H1 (cell line): Measurements from ENCODE around the gene HSPA6. TPM values are rescaled to one million over a fixed set of nuclear protein-coding genes. Genes with fewer than 3 reads are reported as not detected.

Experiments
- CTCF ChIA-PET: fragments of 300-600 bp; sonication (Branson Sonifier 250); formaldehyde crosslinking; loops from one replicate; lab custom pipeline; 2021; ENCODE audit not compliant: partially characterized antibody; lab: Charles Lee
- POLR2A ChIA-PET: fragments of 300-600 bp; sonication (Branson Sonifier 250); formaldehyde crosslinking; loops from one replicate; lab custom pipeline; 2021; ENCODE audit warnings: inconsistent platforms; ENCODE audit not compliant: partially characterized antibody; lab: Charles Lee
- DNase-seq, 2 experiments: peaks; one replicate each; pipeline versions ENCODE4 v3.0.0 to v3.0.0-alpha.2; 2010 to 2022; ENCODE audit warnings: low spot score in 2 of 2, low read depth in 1 of 2, mixed read lengths in 1 of 2
- FAIRE-seq: peaks from 2 replicates; lab custom pipeline; 2011; peaks lifted over from hg19 to GRCh38; lab: Jason Lieb, UNC
- H2AFZ ChIP-seq: 2 replicates; pipeline ENCODE4 v1.8.1; 2012; ENCODE audit warnings: low read length, inconsistent platforms
- H2AK5ac ChIP-seq: 2 replicates; pipeline ENCODE4 v1.6.1; 2013; ENCODE audit warnings: low read depth, low read length
- H2BK120ac ChIP-seq: replicated peaks from 2 replicates; pipeline ENCODE3; 2013; ENCODE audit warnings: low read depth, low read length, inconsistent platforms
- H2BK12ac ChIP-seq: 2 replicates; pipeline ENCODE4 v1.6.1; 2013; ENCODE audit warnings: low read depth, low read length
- H2BK15ac ChIP-seq: 2 replicates; pipeline ENCODE4 v1.6.1; 2013; ENCODE audit warnings: low read length
- H2BK20ac ChIP-seq: 2 replicates; pipeline ENCODE4 v1.6.1; 2013; ENCODE audit warnings: low read length
- H2BK5ac ChIP-seq: 2 replicates; pipeline ENCODE4 v1.6.1; 2013; ENCODE audit warnings: low read depth, low read length
- H3K14ac ChIP-seq: 2 replicates; pipeline ENCODE4 v1.6.1; 2013; ENCODE audit warnings: inconsistent platforms; ENCODE audit not compliant: insufficient read length
- H3K18ac ChIP-seq: 2 replicates; pipeline ENCODE4 v1.6.1; 2013; ENCODE audit warnings: low read length; ENCODE audit errors: extremely low read depth
- H3K23ac ChIP-seq: 2 replicates; pipeline ENCODE4 v1.6.1; 2013; ENCODE audit warnings: inconsistent platforms; ENCODE audit not compliant: insufficient read length
- H3K23me2 ChIP-seq: 2 replicates; pipeline ENCODE4 v1.6.1; 2013; ENCODE audit warnings: low read depth, low read length
- H3K27ac ChIP-seq: 2 replicates; pipeline ENCODE4 v1.6.1; 2011; ENCODE audit warnings: low read depth, low read length, inconsistent platforms
- H3K27me3 ChIP-seq, 4 experiments: replicated peaks in 1 of 4; 1 replicate in 1 of 4; 2 replicates in 3 of 4; pipeline versions ENCODE4 v1.6.1 to v1.8.1; 2011 to 2013; ENCODE audit warnings: low read length in 3 of 4, mild to moderate bottlenecking in 3 of 4, inconsistent platforms in 2 of 4, mixed read lengths in 2 of 4, moderate library complexity in 1 of 4; ENCODE audit not compliant: control insufficient read depth in 3 of 4, insufficient read depth in 3 of 4; ENCODE audit errors: extremely low read depth in 1 of 4
- H3K36me3 ChIP-seq, 4 experiments: 2 replicates each; pipeline versions ENCODE4 v1.6.1 to v1.8.1; 2011 to 2013; ENCODE audit warnings: mild to moderate bottlenecking in 4 of 4, low read length in 3 of 4, moderate library complexity in 2 of 4, control low read depth in 1 of 4, inconsistent platforms in 1 of 4; ENCODE audit not compliant: insufficient read depth in 4 of 4, control insufficient read depth in 2 of 4
- H3K4ac ChIP-seq: replicated peaks from 2 replicates; pipeline ENCODE3; 2013; ENCODE audit warnings: low read length, low read depth, mixed read lengths, inconsistent platforms; ENCODE audit not compliant: insufficient read length
- H3K4me1 ChIP-seq, 4 experiments: replicated peaks in 1 of 4; 1 replicate in 1 of 4; 2 replicates in 3 of 4; pipeline versions ENCODE4 v1.6.1 to v1.8.1; 2011 to 2013; ENCODE audit warnings: low read length in 3 of 4, inconsistent platforms in 2 of 4, mixed read lengths in 1 of 4; ENCODE audit not compliant: insufficient read depth in 4 of 4, control insufficient read depth in 3 of 4
- H3K4me2 ChIP-seq, 2 experiments: 2 replicates each; pipeline versions ENCODE4 v1.6.1 to v1.8.1; 2011 to 2013; ENCODE audit warnings: low read depth in 2 of 2, low read length in 2 of 2, control low read depth in 1 of 2, inconsistent platforms in 1 of 2, mild to moderate bottlenecking in 1 of 2; ENCODE audit not compliant: insufficient read depth in 1 of 2
- H3K4me3 ChIP-seq, 4 experiments: fragments of 200-600, 300-600 bp in 1 of 4; sonication (generic), shearing (Covaris generic), sonication (Bioruptor Twin) in 1 of 4; 2 replicates each; pipeline versions ENCODE4 v1.5.1 to v1.8.1; 2011 to 2016; ENCODE audit warnings: low read length in 4 of 4, low read depth in 3 of 4, control low read depth in 2 of 4, inconsistent platforms in 2 of 4, mild to moderate bottlenecking in 2 of 4, mixed read lengths in 1 of 4, moderate library complexity in 1 of 4; ENCODE audit not compliant: insufficient read depth in 2 of 4; ENCODE audit errors: extremely low read depth in 1 of 4
- H3K56ac ChIP-seq: replicated peaks from 2 replicates; pipeline ENCODE3; 2013; ENCODE audit warnings: low read depth, mild to moderate bottlenecking, mixed read lengths, low read length, inconsistent platforms; ENCODE audit not compliant: insufficient read length
- H3K79me1 ChIP-seq: 2 replicates; pipeline ENCODE4 v1.6.1; 2013; ENCODE audit warnings: low read depth, low read length, control low read depth
- H3K79me2 ChIP-seq, 2 experiments: 2 replicates each; pipeline versions ENCODE4 v1.6.1 to v1.8.1; 2012 to 2013; ENCODE audit warnings: low read length in 2 of 2, mild to moderate bottlenecking in 2 of 2, inconsistent platforms in 1 of 2; ENCODE audit not compliant: insufficient read depth in 2 of 2, control insufficient read depth in 1 of 2
- H3K9ac ChIP-seq, 4 experiments: replicated peaks in 1 of 4; 1 replicate in 1 of 4; 2 replicates in 3 of 4; pipeline versions ENCODE4 v1.6.1 to v1.8.1; 2011 to 2013; ENCODE audit warnings: low read depth in 3 of 4, low read length in 3 of 4, control low read depth in 2 of 4, mild to moderate bottlenecking in 2 of 4, moderate library complexity in 2 of 4, inconsistent platforms in 1 of 4; ENCODE audit errors: extremely low read depth in 1 of 4
- H3K9me3 ChIP-seq, 2 experiments: 2 replicates each; pipeline versions ENCODE4 v1.6.1 to v1.8.1; 2012 to 2013; ENCODE audit warnings: mild to moderate bottlenecking in 2 of 2, moderate library complexity in 2 of 2, control low read depth in 1 of 2, inconsistent platforms in 1 of 2, low read depth in 1 of 2, low read length in 1 of 2, mixed read lengths in 1 of 2; ENCODE audit not compliant: insufficient read depth in 2 of 2
- H4K20me1 ChIP-seq, 2 experiments: replicated peaks in 1 of 2; 2 replicates each; pipeline versions ENCODE3 to v1.8.1; 2011 to 2013; ENCODE audit warnings: inconsistent platforms in 2 of 2, low read length in 2 of 2, mild to moderate bottlenecking in 1 of 2; ENCODE audit not compliant: insufficient read depth in 2 of 2, control insufficient read depth in 1 of 2
- H4K5ac ChIP-seq: 2 replicates; pipeline ENCODE4 v1.6.1; 2013; ENCODE audit warnings: low read length, low read depth, mixed read lengths, inconsistent platforms; ENCODE audit not compliant: insufficient read length
- H4K8ac ChIP-seq: 2 replicates; pipeline ENCODE4 v1.8.0; 2013; ENCODE audit warnings: mild to moderate bottlenecking, moderate library complexity, low read length, inconsistent platforms; ENCODE audit not compliant: insufficient read depth; ENCODE audit errors: extremely low read depth
- H4K91ac ChIP-seq: replicated peaks from 2 replicates; pipeline ENCODE3; 2013; ENCODE audit warnings: low read length, mixed read lengths, inconsistent platforms; ENCODE audit not compliant: insufficient read length
- GABPA ChIP-seq: IDR thresholded peaks from 2 replicates; pipeline ENCODE4 v1.6.1; 2011; ENCODE audit warnings: mild to moderate bottlenecking, low read length, moderate library complexity, borderline replicate concordance; ENCODE audit not compliant: insufficient read depth
- JUN ChIP-seq: IDR thresholded peaks from 2 replicates; pipeline ENCODE4 v1.6.1; 2011; ENCODE audit warnings: low read depth, mild to moderate bottlenecking, improper control_type of control experiment, low read length
- KDM4A ChIP-seq: IDR thresholded peaks from one replicate; pipeline ENCODE4 v1.7.1; 2012; ENCODE audit warnings: low read depth, mild to moderate bottlenecking, moderate library complexity, low read length, inconsistent platforms; ENCODE audit not compliant: severe bottlenecking
- RXRA ChIP-seq: IDR thresholded peaks from 2 replicates; pipeline ENCODE4 v1.6.1; 2011; ENCODE audit warnings: low read depth, mild to moderate bottlenecking, low read length, moderate library complexity; ENCODE audit not compliant: insufficient read depth
- SIN3A ChIP-seq, 2 experiments: IDR thresholded peaks in 1 of 2; conservative IDR thresholded peaks in 1 of 2; 2 replicates each; pipeline ENCODE4 v1.6.1; 2011 to 2012; ENCODE audit warnings: low read length in 2 of 2, improper control_type of control experiment in 1 of 2, low read depth in 1 of 2, mild to moderate bottlenecking in 1 of 2
- SIX5 ChIP-seq: IDR thresholded peaks from 2 replicates; pipeline ENCODE4 v1.6.1; 2011; ENCODE audit warnings: mild to moderate bottlenecking, low read depth, low read length
- SRF ChIP-seq: IDR thresholded peaks from 2 replicates; pipeline ENCODE4 v1.6.1; 2011; ENCODE audit warnings: mild to moderate bottlenecking, low read depth, low read length, moderate library complexity
- SUZ12 ChIP-seq: fragments of 200-600 bp; sonication (generic); IDR thresholded peaks from 2 replicates; pipeline ENCODE4 v1.6.1; 2012; ENCODE audit warnings: mild to moderate bottlenecking, inconsistent platforms, low read length, moderate library complexity, mixed read lengths
- TAF7 ChIP-seq: optimal IDR thresholded peaks from 2 replicates; pipeline ENCODE3; 2011; ENCODE audit warnings: low read depth, mild to moderate bottlenecking, inconsistent platforms, low read length, moderate library complexity, borderline replicate concordance
- ZNF274 ChIP-seq: IDR thresholded peaks from 2 replicates; pipeline ENCODE4 v1.7.0; 2012; ENCODE audit warnings: low read length, borderline replicate concordance; ENCODE audit errors: extremely low read depth
- WGBS, 2 experiments: shearing (Covaris generic) in 1 of 2; methylation state at CpG; one replicate each; pipeline versions ENCODE4 v1.1.6 to v1.1.7; 2013 to 2015; ENCODE audit warnings: low lambda C conversion rate in 2 of 2, mixed read lengths in 2 of 2, inconsistent platforms in 1 of 2, low coverage in 1 of 2, missing lambda C conversion rate in 1 of 2; ENCODE audit not compliant: insufficient replicate concordance in 2 of 2, insufficient coverage in 1 of 2, insufficient read length in 1 of 2; ENCODE audit errors: extremely low coverage in 1 of 2, missing lambda C conversion rate in 1 of 2; 5-methylcytosine and 5-hydroxymethylcytosine counted together
- polyA plus RNA-seq, 7 experiments: library from polyadenylated mRNA; depleted of rRNA in 3 of 7; stranded (reverse) in 5 of 7; unstranded in 2 of 7; fragments of >200 nt in 5 of 7; fragments of 200-250 nt in 2 of 7; gene quantifications; 1 replicate in 5 of 7; 2 replicates in 1 of 7; 4 replicates in 1 of 7; pipeline versions ENCODE4 v1.2.1 to v1.2.3, GENCODE V29; 2011 to 2013; ENCODE audit warnings: missing spikeins in 2 of 7, mixed read lengths in 2 of 7
- total RNA-seq: library from RNA; stranded (reverse); fragmentation: NEBNext Ultra II Directional; extraction: Animal tissue kit (Norgen Biotek cat#: 25700); gene quantifications from 2 replicates; pipeline ENCODE4 v1.2.1, GENCODE V29; 2021
- TF ChIP-seq, protein P1 (sequence below): IDR thresholded peaks from 2 replicates; pipeline ENCODE4 v1.6.1; 2012; ENCODE audit warnings: low read length, inconsistent platforms
- TF ChIP-seq, protein P2 (sequence below): IDR thresholded peaks from 2 replicates; pipeline ENCODE4 v1.6.1; 2011; ENCODE audit warnings: low read depth, mild to moderate bottlenecking, low read length; ENCODE audit not compliant: insufficient read depth

Gene HSPA6
- total and polyA plus RNA-seq, 2 of the 8 experiments (the other 6 are each of a cell fraction or from before 2014, with no cell fraction given), result 0.06 to 0.15 TPM

DNA sequence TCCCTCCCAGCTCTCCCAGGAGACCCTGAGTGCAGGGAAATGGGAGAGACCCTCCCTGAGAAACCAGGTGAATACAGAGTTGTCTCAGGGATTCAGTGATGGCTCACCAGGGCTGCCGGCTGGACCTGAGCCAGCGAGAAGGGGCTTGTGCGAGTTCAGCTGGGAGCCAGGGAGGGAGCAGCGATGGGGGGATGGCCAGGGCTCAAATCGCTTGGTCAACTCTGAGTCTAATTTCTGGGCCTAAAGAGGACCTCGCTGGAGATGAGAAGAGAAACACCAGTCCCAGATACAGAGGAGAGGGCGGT is 12.6 kb upstream of the HSPA6 start:
- H2BK12ac ChIP-seq, result no peak overlapping the region
- WGBS, 2 experiments, result 86% methylated on average over 7 of the region's 7 CpGs; no CpG with 5 or more reads in 1 of the 2 experiments
- no peak overlapping the region for H3K23ac ChIP-seq
- no peak overlapping the region for H3K4ac ChIP-seq
- H2AK5ac ChIP-seq, result no peak overlapping the region
- H3K27me3 ChIP-seq, result no peaks in the 10 kb centered on the region
- H3K79me2 ChIP-seq, result no peaks in the 10 kb centered on the region
- no peak overlapping the region for H2BK15ac ChIP-seq
- no peaks in the 10 kb centered on the region for H3K79me1 ChIP-seq
- no peaks in the 10 kb centered on the region for H3K36me3 ChIP-seq
- no peak overlapping the region for H4K8ac ChIP-seq
- no peak overlapping the region for H2BK20ac ChIP-seq
- DNase-seq (no peak), FAIRE-seq (no peak)
- no peaks in the 10 kb centered on the region for H3K23me2 ChIP-seq
- H3K14ac ChIP-seq, result no peak overlapping the region
- no peak overlapping the region for H3K56ac ChIP-seq
- H2BK120ac ChIP-seq, result no peak overlapping the region
- ChIA-PET POLR2A (no interaction called here), CTCF (interaction anchor here (1.0 to 3.2 kb wide), 4 partner anchors 10 to 29 kb away, joined by 3 to 14 read pairs (median 3); no protein-coding TSS in a partner anchor)
- no peak overlapping the region for H3K4me3 ChIP-seq
- no peaks in the 10 kb centered on the region for H4K20me1 ChIP-seq
- H2BK5ac ChIP-seq, result no peak overlapping the region
- H3K4me2 ChIP-seq, result no peak overlapping the region
- no peak overlapping the region for H2AFZ ChIP-seq
- H4K91ac ChIP-seq, result no peak overlapping the region
- no peaks in the 10 kb centered on the region for H3K9me3 ChIP-seq
- no peak overlapping the region for H3K9ac ChIP-seq
- H4K5ac ChIP-seq, result no peak overlapping the region
- no peak overlapping the region for H3K27ac ChIP-seq
- no peak overlapping the region for H3K18ac ChIP-seq
- H3K4me1 ChIP-seq, result no peaks in the 10 kb centered on the region; a peak in 2 of 7 replicates
- no peak for TF ChIP-seq KDM4A
- TF ChIP-seq, protein P1, sequence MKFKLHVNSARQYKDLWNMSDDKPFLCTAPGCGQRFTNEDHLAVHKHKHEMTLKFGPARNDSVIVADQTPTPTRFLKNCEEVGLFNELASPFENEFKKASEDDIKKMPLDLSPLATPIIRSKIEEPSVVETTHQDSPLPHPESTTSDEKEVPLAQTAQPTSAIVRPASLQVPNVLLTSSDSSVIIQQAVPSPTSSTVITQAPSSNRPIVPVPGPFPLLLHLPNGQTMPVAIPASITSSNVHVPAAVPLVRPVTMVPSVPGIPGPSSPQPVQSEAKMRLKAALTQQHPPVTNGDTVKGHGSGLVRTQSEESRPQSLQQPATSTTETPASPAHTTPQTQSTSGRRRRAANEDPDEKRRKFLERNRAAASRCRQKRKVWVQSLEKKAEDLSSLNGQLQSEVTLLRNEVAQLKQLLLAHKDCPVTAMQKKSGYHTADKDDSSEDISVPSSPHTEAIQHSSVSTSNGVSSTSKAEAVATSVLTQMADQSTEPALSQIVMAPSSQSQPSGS, result no peak
- no peak for TF ChIP-seq GABPA
- TF ChIP-seq TAF7, result no peak
- TF ChIP-seq SIN3A (conservative IDR thresholded peaks at IDR 0.05 in 1 of 2, IDR thresholded peaks at IDR 0.05 in 1 of 2; ENCODE audit: low read depth in 1 of 2, low read length in 2 of 2), result no peak
- no peak for TF ChIP-seq SIX5
- TF ChIP-seq SRF, result no peak
- no peak for TF ChIP-seq ZNF274
- no peak for TF ChIP-seq RXRA
- TF ChIP-seq SUZ12, result no peak
- no peak for TF ChIP-seq JUN
- TF ChIP-seq, protein P2, sequence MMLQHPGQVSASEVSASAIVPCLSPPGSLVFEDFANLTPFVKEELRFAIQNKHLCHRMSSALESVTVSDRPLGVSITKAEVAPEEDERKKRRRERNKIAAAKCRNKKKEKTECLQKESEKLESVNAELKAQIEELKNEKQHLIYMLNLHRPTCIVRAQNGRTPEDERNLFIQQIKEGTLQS, result no peak
